NT2/D1 (cell line): ENCODE results near the gene ATXN1.

ENCODE experiments used
- SUZ12 ChIP-seq: IDR thresholded peaks from 2 replicates; pipeline ENCODE4 v1.6.1; 2011; ENCODE audit not compliant: insufficient read length, insufficient read depth; ENCODE audit errors: extremely low read depth
- YY1 ChIP-seq: IDR thresholded peaks from 2 replicates; pipeline ENCODE4 v1.6.1; 2011; ENCODE audit not compliant: insufficient read length, insufficient read depth
- ZNF274 ChIP-seq: IDR thresholded peaks from 2 replicates; pipeline ENCODE4 v1.6.1; 2011; ENCODE audit warnings: mild to moderate bottlenecking, low read depth, low read length

DNA sequence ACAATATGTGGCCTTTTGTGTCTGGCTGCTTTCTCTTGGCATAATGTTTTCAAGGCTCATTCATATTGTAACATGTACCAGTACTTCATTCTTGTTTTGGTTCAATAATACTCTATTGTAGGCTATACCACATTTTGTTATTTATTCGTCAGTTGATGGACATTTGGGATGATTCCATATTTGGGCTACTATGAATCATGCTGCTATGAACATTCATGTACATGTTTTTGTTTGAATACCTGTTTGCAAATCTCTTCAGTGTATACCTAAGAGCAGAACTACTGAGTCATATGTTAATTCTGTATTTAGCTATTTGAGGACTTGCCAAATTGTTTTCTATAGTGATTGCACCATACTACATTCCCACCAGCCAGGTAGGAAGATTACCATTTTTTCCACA lies 263.0 kb downstream of the ATXN1 start:
- no peak for TF ChIP-seq ZNF274
- TF ChIP-seq SUZ12: no peak
- TF ChIP-seq YY1: no peak
